K562 (cell line): ENCODE measurements around the gene SELENOO. TPM values are rescaled to one million over a fixed set of nuclear protein-coding genes. Genes with fewer than 3 reads are reported as not detected.

ENCODE experiments used
- BRCA1 ChIP-seq, 2 experiments: fragments of 450-650 bp in 1 of 2; sonication (generic) in 1 of 2; formaldehyde crosslinking in 1 of 2; IDR thresholded peaks; 2 replicates each; pipeline versions ENCODE4 v1.5.0 to v1.6.1; 2017 to 2020; ENCODE audit warnings: mild to moderate bottlenecking in 1 of 2, missing genetic modification reagents in 1 of 2
- ETV1 ChIP-seq: fragments of 450-650 bp; conservative IDR thresholded peaks from 2 replicates; pipeline ENCODE4 v1.6.1; 2016; ENCODE audit warnings: missing genetic modification characterization, control low read depth, low read depth, missing compliant biosample characterization
- L3MBTL2 ChIP-seq: fragments of 450-650 bp; IDR thresholded peaks from 2 replicates; pipeline ENCODE4 v1.6.1; 2016; ENCODE audit warnings: mild to moderate bottlenecking, moderate library complexity
- MECOM ChIP-seq: fragments of 250-450 bp; sonication (Bioruptor Pico); IDR thresholded peaks from 2 replicates; pipeline ENCODE4 v1.8.0; 2022; ENCODE audit warnings: inconsistent platforms
- RBFOX2 ChIP-seq: fragments of 200-400 bp; formaldehyde crosslinking; IDR thresholded peaks from 2 replicates; pipeline ENCODE4 v1.6.1; 2017; ENCODE audit warnings: low read depth, mild to moderate bottlenecking, low read length, moderate library complexity
- THRA ChIP-seq: fragments of 450-650 bp; IDR thresholded peaks from 2 replicates; pipeline ENCODE4 v1.6.1; 2017; ENCODE audit warnings: mild to moderate bottlenecking, moderate library complexity
- TOE1 ChIP-seq, 2 experiments: fragments of 450-650 bp in 1 of 2; sonication (generic) in 1 of 2; formaldehyde crosslinking in 1 of 2; IDR thresholded peaks; 2 replicates each; pipeline versions ENCODE4 v1.7.1 to v1.8.0; 2016 to 2022; ENCODE audit warnings: borderline replicate concordance in 2 of 2, mild to moderate bottlenecking in 2 of 2, antibody characterized with exemption in 1 of 2, inconsistent platforms in 1 of 2, low read depth in 1 of 2, missing genetic modification reagents in 1 of 2, moderate library complexity in 1 of 2
- ZBTB1 ChIP-seq: sonication (generic); formaldehyde crosslinking; IDR thresholded peaks from 2 replicates; pipeline ENCODE4 v1.8.1; 2023; ENCODE audit warnings: missing genetic modification reagents, low read depth, mild to moderate bottlenecking, borderline replicate concordance
- ZBTB33 ChIP-seq: sonication (generic); formaldehyde crosslinking; IDR thresholded peaks from 2 replicates; pipeline ENCODE4 v1.8.1; 2023; ENCODE audit warnings: mild to moderate bottlenecking, missing genetic modification reagents
- ZNF12 ChIP-seq: sonication (generic); formaldehyde crosslinking; IDR thresholded peaks from 2 replicates; pipeline ENCODE4 v1.4.0; 2020; ENCODE audit warnings: mild to moderate bottlenecking, missing genetic modification reagents
- ZNF668 ChIP-seq: fragments of 250-450 bp; sonication (Bioruptor Pico); IDR thresholded peaks from 2 replicates; pipeline ENCODE4 v1.8.0; 2022; ENCODE audit warnings: mild to moderate bottlenecking, inconsistent platforms
- polyA plus RNA-seq, 8 experiments: library from polyadenylated mRNA; depleted of rRNA in 4 of 8; stranded (reverse) in 5 of 8; unstranded in 3 of 8; fragments of >200 nt; fragmentation: Nextera tagmentation in 2 of 8; fragmentation: Illumina TruSeq in 1 of 8; extraction: Ambion mirVana in 2 of 8; extraction: Trizol in 1 of 8; gene quantifications; 2 replicates each; pipeline versions ENCODE4 v1.2.1 to v1.2.3, GENCODE V29; 2011 to 2014; ENCODE audit warnings: inconsistent platforms in 1 of 8, missing spikeins in 1 of 8
- total RNA-seq, 7 experiments: library from RNA; depleted of rRNA in 6 of 7; stranded (reverse); fragments of >200 nt in 6 of 7; fragmentation: Illumina TruSeq in 2 of 7; extraction: Trizol in 2 of 7; gene quantifications; 2 replicates each; pipeline versions ENCODE4 v1.2.1 to v1.2.3, GENCODE V29; 2011 to 2021; ENCODE audit warnings: low replicate concordance in 1 of 7
- TF ChIP-seq, protein P1 (sequence below), 2 experiments: fragments of 450-650 bp; formaldehyde crosslinking in 1 of 2; IDR thresholded peaks; 2 replicates each; pipeline versions ENCODE4 v1.4.0 to v1.6.1; 2014 to 2020; ENCODE audit warnings: mild to moderate bottlenecking in 2 of 2, borderline replicate concordance in 1 of 2, low read depth in 1 of 2
- TF ChIP-seq, protein P2 (sequence below): fragments of 250-450 bp; sonication (Bioruptor Pico); IDR thresholded peaks from 2 replicates; pipeline ENCODE4 v1.6.1; 2021; ENCODE audit warnings: mild to moderate bottlenecking

Gene SELENOO
- total and polyA plus RNA-seq, 9 of the 15 experiments (the other 6 are each of a cell fraction or from before 2014, with no cell fraction given) = 0.37 to 24.9 (median 8.3) TPM

DNA sequence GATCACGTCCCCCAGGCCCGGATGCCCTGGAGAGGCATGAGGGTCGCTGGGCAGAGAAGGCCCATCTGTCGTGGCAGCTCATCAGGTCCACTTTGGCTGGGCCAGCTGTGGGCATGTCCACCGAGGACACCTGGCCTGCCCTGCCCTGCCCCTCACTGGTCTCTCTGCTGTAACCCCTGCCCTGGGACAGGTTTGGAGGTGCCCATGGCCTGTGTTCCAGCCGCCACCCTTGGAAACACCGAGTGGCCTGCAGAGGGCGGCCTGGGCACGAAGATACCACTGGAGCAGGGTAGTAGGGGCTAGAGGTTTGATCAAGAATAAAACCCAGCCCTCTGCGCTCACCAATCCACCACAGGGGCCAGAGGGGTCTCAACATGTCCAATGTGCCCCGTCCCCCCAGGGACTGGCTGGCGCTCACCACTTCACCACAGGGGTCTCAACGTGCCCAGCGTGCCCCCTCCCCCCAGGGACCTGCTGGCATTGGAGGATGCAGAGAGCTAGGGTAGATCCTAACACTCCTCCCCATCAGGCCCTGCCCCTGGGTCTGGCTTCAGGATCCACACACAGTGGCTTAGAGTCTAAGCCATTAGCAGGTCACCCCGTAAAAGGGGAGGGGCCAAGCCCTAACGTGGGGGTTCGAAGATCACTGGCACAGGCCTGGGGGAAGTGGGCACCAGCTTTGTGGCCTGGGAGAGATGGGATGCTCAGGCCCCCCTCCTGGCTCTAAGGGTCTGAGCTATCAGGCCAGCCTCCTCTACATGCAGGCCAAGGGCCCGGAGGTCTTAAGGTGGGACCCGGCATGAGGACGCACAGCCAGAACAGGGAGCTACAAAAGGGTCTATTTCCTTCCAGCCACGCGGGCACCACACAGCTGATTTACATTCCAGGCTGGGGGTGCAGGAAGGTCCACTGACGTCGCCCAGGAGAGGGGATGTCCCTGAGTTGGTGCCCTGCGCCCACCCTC lies 51.6 kb downstream of the SELENOO start (continued):
- TF ChIP-seq, protein P1, sequence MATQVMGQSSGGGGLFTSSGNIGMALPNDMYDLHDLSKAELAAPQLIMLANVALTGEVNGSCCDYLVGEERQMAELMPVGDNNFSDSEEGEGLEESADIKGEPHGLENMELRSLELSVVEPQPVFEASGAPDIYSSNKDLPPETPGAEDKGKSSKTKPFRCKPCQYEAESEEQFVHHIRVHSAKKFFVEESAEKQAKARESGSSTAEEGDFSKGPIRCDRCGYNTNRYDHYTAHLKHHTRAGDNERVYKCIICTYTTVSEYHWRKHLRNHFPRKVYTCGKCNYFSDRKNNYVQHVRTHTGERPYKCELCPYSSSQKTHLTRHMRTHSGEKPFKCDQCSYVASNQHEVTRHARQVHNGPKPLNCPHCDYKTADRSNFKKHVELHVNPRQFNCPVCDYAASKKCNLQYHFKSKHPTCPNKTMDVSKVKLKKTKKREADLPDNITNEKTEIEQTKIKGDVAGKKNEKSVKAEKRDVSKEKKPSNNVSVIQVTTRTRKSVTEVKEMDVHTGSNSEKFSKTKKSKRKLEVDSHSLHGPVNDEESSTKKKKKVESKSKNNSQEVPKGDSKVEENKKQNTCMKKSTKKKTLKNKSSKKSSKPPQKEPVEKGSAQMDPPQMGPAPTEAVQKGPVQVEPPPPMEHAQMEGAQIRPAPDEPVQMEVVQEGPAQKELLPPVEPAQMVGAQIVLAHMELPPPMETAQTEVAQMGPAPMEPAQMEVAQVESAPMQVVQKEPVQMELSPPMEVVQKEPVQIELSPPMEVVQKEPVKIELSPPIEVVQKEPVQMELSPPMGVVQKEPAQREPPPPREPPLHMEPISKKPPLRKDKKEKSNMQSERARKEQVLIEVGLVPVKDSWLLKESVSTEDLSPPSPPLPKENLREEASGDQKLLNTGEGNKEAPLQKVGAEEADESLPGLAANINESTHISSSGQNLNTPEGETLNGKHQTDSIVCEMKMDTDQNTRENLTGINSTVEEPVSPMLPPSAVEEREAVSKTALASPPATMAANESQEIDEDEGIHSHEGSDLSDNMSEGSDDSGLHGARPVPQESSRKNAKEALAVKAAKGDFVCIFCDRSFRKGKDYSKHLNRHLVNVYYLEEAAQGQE (IDR thresholded peaks at IDR 0.05; ENCODE audit: borderline replicate concordance) = 0 out of 2 replicates have a peak, but pooled peaks have one; percentile 14
- TF ChIP-seq, protein P1 (CRISPR knock-in tag; IDR thresholded peaks at IDR 0.05; ENCODE audit: low read depth) = no peak
- no peak for TF ChIP-seq TOE1 (IDR thresholded peaks at IDR 0.05; ENCODE audit: borderline replicate concordance)
- TF ChIP-seq TOE1 (CRISPR knock-in tag; IDR thresholded peaks at IDR 0.05; ENCODE audit: borderline replicate concordance, low read depth) = no peak
- TF ChIP-seq ZBTB33 = peak; percentile 96
- TF ChIP-seq, protein P2, sequence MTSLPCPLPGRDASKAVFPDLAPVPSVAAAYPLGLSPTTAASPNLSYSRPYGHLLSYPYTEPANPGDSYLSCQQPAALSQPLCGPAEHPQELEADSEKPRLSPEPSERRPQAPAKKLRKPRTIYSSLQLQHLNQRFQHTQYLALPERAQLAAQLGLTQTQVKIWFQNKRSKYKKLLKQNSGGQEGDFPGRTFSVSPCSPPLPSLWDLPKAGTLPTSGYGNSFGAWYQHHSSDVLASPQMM (CRISPR knock-in tag) = no peak
- TF ChIP-seq ZNF668 (CRISPR knock-in tag) = no peak
- TF ChIP-seq ZNF12 (CRISPR knock-in tag) = no peak
- no peak for TF ChIP-seq L3MBTL2
- no peak for TF ChIP-seq BRCA1 (IDR thresholded peaks at IDR 0.05)
- no peak for TF ChIP-seq BRCA1 (CRISPR knock-in tag; IDR thresholded peaks at IDR 0.05)
- TF ChIP-seq ZBTB1 (CRISPR knock-in tag) = no peak
- TF ChIP-seq RBFOX2 = peak; percentile 31; the same call in 1 of the 2 replicates
- TF ChIP-seq ETV1 (tag) = no peak
- TF ChIP-seq THRA = no peak
- no peak for TF ChIP-seq MECOM (CRISPR knock-in tag)
